Endothelial cell of umbilical vein (primary cell): ENCODE data around the gene CCDC69. TPM values are rescaled to one million over a fixed set of nuclear protein-coding genes. Genes with fewer than 3 reads are reported as not detected.

Experiments used
- BruUV-seq: library from RNA; stranded (reverse); fragments of 400-500 nt; replicated peaks from 2 replicates; lab custom pipeline; 2021; lab: Mats Ljungman, UMichigan
- CTCF ChIA-PET: fragments of 300-600, 350-600 bp; sonication (Branson Sonifier 250); formaldehyde crosslinking; loops from one replicate; lab custom pipeline; 2021; ENCODE audit warnings: antibody characterized with exemption, inconsistent platforms; lab: Charles Lee
- POLR2A ChIA-PET: fragments of 300-600, 350-600 bp; sonication (Branson Sonifier 250); formaldehyde crosslinking; loops from one replicate; lab custom pipeline; 2021; ENCODE audit warnings: antibody characterized with exemption, inconsistent platforms; lab: Charles Lee
- DNase-seq: peaks from one replicate; pipeline ENCODE4 v3.0.0-alpha.2; 2011; ENCODE audit warnings: low read depth, low spot score
- FAIRE-seq: peaks from 2 replicates; lab custom pipeline; 2011; peaks lifted over from hg19 to GRCh38; lab: Jason Lieb, UNC
- H2AFZ ChIP-seq: 2 replicates; pipeline ENCODE4 v1.6.0; 2012; ENCODE audit warnings: low read depth, low read length, control low read depth, inconsistent platforms
- H3K27ac ChIP-seq: 2 replicates; pipeline ENCODE4 v1.5.1; 2011; ENCODE audit warnings: low read depth, mild to moderate bottlenecking, control low read depth, low read length, moderate library complexity; ENCODE audit not compliant: insufficient read depth
- H3K27me3 ChIP-seq, 2 experiments: 2 replicates each; pipeline versions ENCODE4 v1.6.0 to v1.6.1; 2011; ENCODE audit warnings: low read length in 2 of 2, mixed read lengths in 1 of 2; ENCODE audit not compliant: control insufficient read depth in 2 of 2, insufficient read depth in 2 of 2
- H3K36me3 ChIP-seq, 2 experiments: 2 replicates in 1 of 2; 3 replicates in 1 of 2; pipeline ENCODE4 v1.5.1; 2011; ENCODE audit warnings: low read length in 2 of 2, mild to moderate bottlenecking in 1 of 2, moderate library complexity in 1 of 2; ENCODE audit not compliant: control insufficient read depth in 2 of 2, insufficient read depth in 2 of 2; ENCODE audit errors: extremely low read depth in 1 of 2
- H3K4me1 ChIP-seq: 3 replicates; pipeline ENCODE4 v1.5.1; 2011; ENCODE audit warnings: mild to moderate bottlenecking, low read length; ENCODE audit not compliant: control insufficient read depth, insufficient read depth; ENCODE audit errors: extremely low read depth
- H3K4me2 ChIP-seq: 2 replicates; pipeline ENCODE4 v1.6.1; 2011; ENCODE audit warnings: low read length, control low read depth, mixed read lengths; ENCODE audit not compliant: insufficient read depth
- H3K4me3 ChIP-seq, 3 experiments: fragments of 200-600 bp in 1 of 3; sonication (generic), shearing (Covaris generic) in 1 of 3; replicated peaks in 1 of 3; 2 replicates each; pipeline ENCODE4 v1.5.1; 2011 to 2016; ENCODE audit warnings: control low read depth in 3 of 3, low read length in 3 of 3, mild to moderate bottlenecking in 2 of 3, inconsistent platforms in 1 of 3, low read depth in 1 of 3, moderate library complexity in 1 of 3; ENCODE audit not compliant: insufficient read depth in 1 of 3
- H3K79me2 ChIP-seq: 2 replicates; pipeline ENCODE4 v1.6.0; 2012; ENCODE audit warnings: low read length, inconsistent platforms; ENCODE audit not compliant: control insufficient read depth, insufficient read depth
- H3K9ac ChIP-seq: replicated peaks from 2 replicates; pipeline ENCODE3; 2011; ENCODE audit warnings: low read length, control low read depth; ENCODE audit not compliant: insufficient read depth; ENCODE audit errors: extremely low read depth
- H3K9me1 ChIP-seq: replicated peaks from 3 replicates; pipeline ENCODE4 v1.6.0; 2011; ENCODE audit warnings: mild to moderate bottlenecking, low read length; ENCODE audit not compliant: control insufficient read depth, insufficient read depth; ENCODE audit errors: extremely low read depth
- H3K9me3 ChIP-seq: replicated peaks from 2 replicates; pipeline ENCODE4 v1.5.1; 2012; ENCODE audit warnings: low read length, inconsistent platforms; ENCODE audit not compliant: control insufficient read depth, insufficient read depth
- H4K20me1 ChIP-seq: replicated peaks from 2 replicates; pipeline ENCODE3; 2011; ENCODE audit warnings: mild to moderate bottlenecking, low read length; ENCODE audit not compliant: control insufficient read depth, insufficient read depth; ENCODE audit errors: extremely low read depth
- EZH2 ChIP-seq: IDR thresholded peaks from 2 replicates; pipeline ENCODE4 v1.6.1; 2012; ENCODE audit warnings: borderline replicate concordance, low read depth, mild to moderate bottlenecking, moderate library complexity, low read length, inconsistent platforms; ENCODE audit not compliant: severe bottlenecking
- FOS ChIP-seq: IDR thresholded peaks from 2 replicates; pipeline ENCODE4 v1.6.1; 2011; ENCODE audit warnings: mild to moderate bottlenecking, low read length, moderate library complexity, borderline replicate concordance; ENCODE audit not compliant: insufficient read depth
- GATA2 ChIP-seq: IDR thresholded peaks from 2 replicates; pipeline ENCODE4 v1.7.0; 2011; ENCODE audit warnings: low read depth, mild to moderate bottlenecking, moderate library complexity, mixed read lengths, low read length; ENCODE audit not compliant: insufficient read length, insufficient read depth
- JUN ChIP-seq: IDR thresholded peaks from 2 replicates; pipeline ENCODE4 v1.6.1; 2011; ENCODE audit warnings: borderline replicate concordance, low read depth; ENCODE audit not compliant: insufficient read length, insufficient read depth
- MYC ChIP-seq: IDR thresholded peaks from one replicate; pipeline ENCODE4 v1.6.1; 2011; ENCODE audit warnings: mild to moderate bottlenecking, low read depth, low read length
- POLR2A ChIP-seq: IDR thresholded peaks from 2 replicates; pipeline ENCODE4 v1.6.1; 2012; ENCODE audit warnings: low read depth, mild to moderate bottlenecking, control low read depth, low read length
- POLR2AphosphoS5 ChIP-seq: IDR thresholded peaks from 2 replicates; pipeline ENCODE4 v1.6.1; 2012; ENCODE audit warnings: low read depth, mild to moderate bottlenecking, control low read depth, low read length, moderate library complexity; ENCODE audit not compliant: insufficient read depth
- dilution Hi-C: fragments of 300-500 bp; cut with MboI; formaldehyde crosslinking; loops from one replicate; pipeline ENCODE4 v1.15.0; 2019; ENCODE audit warnings: low sequenced_read_pairs; ENCODE audit not compliant: extremely low pct_ligation_motif_present
- intact Hi-C: fragments of 100-400 bp; cut with micrococcal nuclease; formaldehyde crosslinking; loops from one replicate; pipeline ENCODE4 v1.10.0; 2022
- polyA plus RNA-seq, 4 experiments: library from polyadenylated mRNA; depleted of rRNA in 3 of 4; stranded (reverse) in 3 of 4; unstranded in 1 of 4; fragments of >200 nt; gene quantifications; 2 replicates each; pipeline versions ENCODE4 v1.2.1 to v1.2.3, GENCODE V29; 2011 to 2012; ENCODE audit warnings: missing spikeins in 1 of 4
- total RNA-seq: library from RNA; stranded (reverse); gene quantifications from 2 replicates; pipeline ENCODE4 v1.2.3, GENCODE V29; 2021
- TF ChIP-seq, protein P1 (sequence below), 2 donors: IDR thresholded peaks; 1 replicate in 1 of 2; 2 replicates in 1 of 2; pipeline ENCODE4 v1.5.1; 2011; ENCODE audit warnings: low read length in 2 of 2, mild to moderate bottlenecking in 2 of 2, moderate library complexity in 2 of 2, control low read depth in 1 of 2, inconsistent platforms in 1 of 2, low read depth in 1 of 2; ENCODE audit not compliant: insufficient read depth in 1 of 2; ENCODE audit errors: extremely low read depth in 1 of 2
- TF ChIP-seq, protein P2 (sequence below): IDR thresholded peaks from 2 replicates; pipeline ENCODE4 v1.6.1; 2011; ENCODE audit not compliant: insufficient read depth, insufficient read length

The CCDC69 gene
- total and polyA plus RNA-seq, 2 donors (not counting 3 experiments of a cell fraction or from before 2014, with no cell fraction given), result 4.1 to 4.5 TPM

DNA sequence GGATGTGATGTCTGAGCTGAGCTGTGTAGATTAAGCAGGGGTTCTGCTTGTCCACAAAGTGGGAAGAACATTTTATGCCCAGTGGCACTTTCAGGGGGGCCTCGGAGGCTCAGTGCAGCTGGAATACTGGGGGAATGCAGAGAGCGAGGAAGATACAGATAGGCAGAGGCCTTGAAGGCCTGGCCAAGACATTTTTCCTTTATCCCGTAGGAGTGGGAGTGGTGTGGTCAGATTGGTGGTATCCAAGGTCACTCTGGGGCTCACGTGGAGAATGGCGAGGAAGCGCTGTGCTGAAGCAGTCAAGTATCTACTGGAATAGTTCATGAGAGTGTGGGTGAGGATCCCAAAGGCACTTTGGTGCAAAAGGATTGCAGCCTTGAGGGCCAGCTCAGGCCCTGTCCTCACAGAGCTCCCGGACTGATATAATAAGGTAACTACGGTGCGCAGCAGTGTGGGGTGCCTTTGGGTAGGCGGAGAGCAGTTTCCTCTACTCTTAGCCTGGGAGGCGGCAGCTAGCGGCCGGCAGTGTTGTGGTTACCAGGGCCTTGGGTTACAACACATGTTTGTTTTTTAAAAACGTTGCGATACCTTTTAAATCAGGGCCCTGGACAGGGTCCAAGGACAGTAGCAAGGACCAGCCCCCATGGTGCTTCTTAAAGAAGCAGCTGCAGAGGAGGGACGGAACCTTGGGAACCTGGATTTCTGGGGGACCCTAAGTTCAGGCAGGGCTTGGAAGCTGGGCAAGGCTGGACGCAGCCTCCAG is 10.8 kb upstream of the CCDC69 start:
- intact Hi-C loops, result no loop called here
- Histone ChIP-seq H2AFZ (no peak overlapping the region), H3K9ac (no peak overlapping the region), H3K4me1 (no peaks in the 10 kb centered on the region), H3K79me2 (no peaks in the 10 kb centered on the region), H3K27me3 (peaks cover 3 to 4% of the 10 kb centered on the region in 2 experiments), H3K4me3 (no peak overlapping the region), H3K27ac (no peak overlapping the region), H3K9me3 (no peaks in the 10 kb centered on the region), H3K36me3 (no peaks in the 10 kb centered on the region), H4K20me1 (no peaks in the 10 kb centered on the region), H3K4me2 (no peak overlapping the region), H3K9me1 (no peaks in the 10 kb centered on the region)
- ChIA-PET POLR2A (no interaction called here), CTCF (interaction anchor here (1.1 to 1.7 kb wide), 3 partner anchors 11 to 109 kb away, joined by 3 to 7 read pairs (median 3); partner anchors contain the start of gene CCDC69)
- TF ChIP-seq POLR2A (no peak), MYC (no peak), EZH2 (no peak), POLR2AphosphoS5 (no peak), GATA2 (no peak), JUN (no peak), FOS (no peak)
- TF ChIP-seq, protein P1, sequence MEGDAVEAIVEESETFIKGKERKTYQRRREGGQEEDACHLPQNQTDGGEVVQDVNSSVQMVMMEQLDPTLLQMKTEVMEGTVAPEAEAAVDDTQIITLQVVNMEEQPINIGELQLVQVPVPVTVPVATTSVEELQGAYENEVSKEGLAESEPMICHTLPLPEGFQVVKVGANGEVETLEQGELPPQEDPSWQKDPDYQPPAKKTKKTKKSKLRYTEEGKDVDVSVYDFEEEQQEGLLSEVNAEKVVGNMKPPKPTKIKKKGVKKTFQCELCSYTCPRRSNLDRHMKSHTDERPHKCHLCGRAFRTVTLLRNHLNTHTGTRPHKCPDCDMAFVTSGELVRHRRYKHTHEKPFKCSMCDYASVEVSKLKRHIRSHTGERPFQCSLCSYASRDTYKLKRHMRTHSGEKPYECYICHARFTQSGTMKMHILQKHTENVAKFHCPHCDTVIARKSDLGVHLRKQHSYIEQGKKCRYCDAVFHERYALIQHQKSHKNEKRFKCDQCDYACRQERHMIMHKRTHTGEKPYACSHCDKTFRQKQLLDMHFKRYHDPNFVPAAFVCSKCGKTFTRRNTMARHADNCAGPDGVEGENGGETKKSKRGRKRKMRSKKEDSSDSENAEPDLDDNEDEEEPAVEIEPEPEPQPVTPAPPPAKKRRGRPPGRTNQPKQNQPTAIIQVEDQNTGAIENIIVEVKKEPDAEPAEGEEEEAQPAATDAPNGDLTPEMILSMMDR (IDR thresholded peaks at IDR 0.05; ENCODE audit: extremely low read depth in 1 of 2, insufficient read depth in 1 of 2, low read depth in 1 of 2, low read length in 2 of 2), result no peak
- TF ChIP-seq, protein P2, sequence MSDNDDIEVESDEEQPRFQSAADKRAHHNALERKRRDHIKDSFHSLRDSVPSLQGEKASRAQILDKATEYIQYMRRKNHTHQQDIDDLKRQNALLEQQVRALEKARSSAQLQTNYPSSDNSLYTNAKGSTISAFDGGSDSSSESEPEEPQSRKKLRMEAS, result no peak
- no TSS peak for BruUV-seq
- DNase-seq (no peak), FAIRE-seq (no peak)
- dilution Hi-C loops, result no loop called here
